MM.1S (cell line): Measurements from ENCODE around the gene ZNF227.

Experiments used
- EZH2 ChIP-seq: fragments of 300-600 bp; sonication (generic); optimal IDR thresholded peaks from 2 replicates; pipeline ENCODE3; 2017; ENCODE audit warnings: low read depth, mild to moderate bottlenecking, antibody characterized with exemption, low read length, mixed read lengths
- EZH2phosphoT487 ChIP-seq: fragments of 300-600 bp; sonication (generic); IDR thresholded peaks from 2 replicates; pipeline ENCODE4 v1.6.1; 2018; ENCODE audit warnings: antibody characterized with exemption, low read length
- TF ChIP-seq, protein P1 (sequence below): fragments of 300-600 bp; sonication (generic); IDR thresholded peaks from 2 replicates; pipeline ENCODE4 v1.5.1; 2016; ENCODE audit warnings: antibody characterized with exemption, low read length, mixed read lengths

DNA sequence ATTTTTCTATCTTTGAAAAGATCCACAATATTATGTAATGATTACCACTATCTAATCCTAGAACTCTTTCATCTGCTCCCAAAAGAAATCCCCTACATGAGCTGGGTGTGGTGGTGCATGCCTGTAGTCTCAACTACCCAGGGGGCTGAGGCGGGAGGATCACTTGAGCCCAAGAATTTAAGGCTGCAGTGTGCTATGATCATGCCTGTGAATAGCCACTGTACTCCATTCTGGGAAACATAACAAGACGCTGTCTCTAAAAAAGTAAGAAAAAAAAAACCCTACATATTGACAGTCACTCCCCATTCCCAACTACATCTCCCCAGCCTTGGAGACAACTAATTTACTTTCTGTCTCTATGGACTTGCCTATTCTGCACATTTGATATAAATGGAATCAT lies 48.5 kb upstream of the ZNF227 start:
- TF ChIP-seq, protein P1, sequence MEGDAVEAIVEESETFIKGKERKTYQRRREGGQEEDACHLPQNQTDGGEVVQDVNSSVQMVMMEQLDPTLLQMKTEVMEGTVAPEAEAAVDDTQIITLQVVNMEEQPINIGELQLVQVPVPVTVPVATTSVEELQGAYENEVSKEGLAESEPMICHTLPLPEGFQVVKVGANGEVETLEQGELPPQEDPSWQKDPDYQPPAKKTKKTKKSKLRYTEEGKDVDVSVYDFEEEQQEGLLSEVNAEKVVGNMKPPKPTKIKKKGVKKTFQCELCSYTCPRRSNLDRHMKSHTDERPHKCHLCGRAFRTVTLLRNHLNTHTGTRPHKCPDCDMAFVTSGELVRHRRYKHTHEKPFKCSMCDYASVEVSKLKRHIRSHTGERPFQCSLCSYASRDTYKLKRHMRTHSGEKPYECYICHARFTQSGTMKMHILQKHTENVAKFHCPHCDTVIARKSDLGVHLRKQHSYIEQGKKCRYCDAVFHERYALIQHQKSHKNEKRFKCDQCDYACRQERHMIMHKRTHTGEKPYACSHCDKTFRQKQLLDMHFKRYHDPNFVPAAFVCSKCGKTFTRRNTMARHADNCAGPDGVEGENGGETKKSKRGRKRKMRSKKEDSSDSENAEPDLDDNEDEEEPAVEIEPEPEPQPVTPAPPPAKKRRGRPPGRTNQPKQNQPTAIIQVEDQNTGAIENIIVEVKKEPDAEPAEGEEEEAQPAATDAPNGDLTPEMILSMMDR: no peak
- TF ChIP-seq EZH2phosphoT487 (no peak), EZH2 (no peak)
